ENCODE data around the gene TAPBP. TPM values are rescaled to one million over a fixed set of nuclear protein-coding genes. Genes with fewer than 3 reads are reported as not detected.

The TAPBP gene
- total RNA-seq, 2 donors from 2014 or later, result 50.3 to 108 TPM

DNA sequence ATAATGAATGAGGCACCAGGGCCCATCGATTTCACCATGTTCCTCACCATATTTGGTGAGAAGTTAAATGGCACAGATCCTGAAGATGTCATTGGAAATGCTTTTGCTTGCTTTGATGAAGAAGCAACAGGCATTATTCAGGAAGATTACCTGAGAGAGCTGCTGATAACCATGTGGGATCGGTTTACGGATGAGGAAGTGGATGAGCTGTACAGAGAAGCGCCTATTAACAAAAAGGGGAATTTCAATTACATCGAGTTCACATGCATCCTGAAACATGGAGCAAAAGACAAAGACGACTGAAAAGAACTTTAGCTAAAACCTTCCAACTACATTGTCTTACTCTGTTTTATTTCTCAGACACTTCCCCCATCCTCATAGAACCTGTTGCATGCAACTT, 25.3 kb upstream of the TAPBP start:
- no peaks in the 10 kb centered on the region for H3K36me3 ChIP-seq (replicated peaks in 1 of 2; ENCODE audit: insufficient read depth in 1 of 2, low read depth in 2 of 2)
- no peaks in the 10 kb centered on the region for H3K4me1 ChIP-seq
- no peaks in the 10 kb centered on the region for H3K27me3 ChIP-seq
- WGBS, 2 donors, result 63 to 68% methylated on average over 6 of the region's 6 CpGs
- TF ChIP-seq, protein P1, sequence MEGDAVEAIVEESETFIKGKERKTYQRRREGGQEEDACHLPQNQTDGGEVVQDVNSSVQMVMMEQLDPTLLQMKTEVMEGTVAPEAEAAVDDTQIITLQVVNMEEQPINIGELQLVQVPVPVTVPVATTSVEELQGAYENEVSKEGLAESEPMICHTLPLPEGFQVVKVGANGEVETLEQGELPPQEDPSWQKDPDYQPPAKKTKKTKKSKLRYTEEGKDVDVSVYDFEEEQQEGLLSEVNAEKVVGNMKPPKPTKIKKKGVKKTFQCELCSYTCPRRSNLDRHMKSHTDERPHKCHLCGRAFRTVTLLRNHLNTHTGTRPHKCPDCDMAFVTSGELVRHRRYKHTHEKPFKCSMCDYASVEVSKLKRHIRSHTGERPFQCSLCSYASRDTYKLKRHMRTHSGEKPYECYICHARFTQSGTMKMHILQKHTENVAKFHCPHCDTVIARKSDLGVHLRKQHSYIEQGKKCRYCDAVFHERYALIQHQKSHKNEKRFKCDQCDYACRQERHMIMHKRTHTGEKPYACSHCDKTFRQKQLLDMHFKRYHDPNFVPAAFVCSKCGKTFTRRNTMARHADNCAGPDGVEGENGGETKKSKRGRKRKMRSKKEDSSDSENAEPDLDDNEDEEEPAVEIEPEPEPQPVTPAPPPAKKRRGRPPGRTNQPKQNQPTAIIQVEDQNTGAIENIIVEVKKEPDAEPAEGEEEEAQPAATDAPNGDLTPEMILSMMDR (IDR thresholded peaks at IDR 0.05), result no peak
- no peak for TF ChIP-seq POLR2A (IDR thresholded peaks at IDR 0.05)
- H3K4me3 ChIP-seq, result no peak overlapping the region
- intact Hi-C loops (cut with DNase I), result no loop called here
- DNase-seq, result no peak
- H3K27ac ChIP-seq, result no peak overlapping the region
- H3K9me3 ChIP-seq, result no peaks in the 10 kb centered on the region
- no peak for ATAC-seq

DNA sequence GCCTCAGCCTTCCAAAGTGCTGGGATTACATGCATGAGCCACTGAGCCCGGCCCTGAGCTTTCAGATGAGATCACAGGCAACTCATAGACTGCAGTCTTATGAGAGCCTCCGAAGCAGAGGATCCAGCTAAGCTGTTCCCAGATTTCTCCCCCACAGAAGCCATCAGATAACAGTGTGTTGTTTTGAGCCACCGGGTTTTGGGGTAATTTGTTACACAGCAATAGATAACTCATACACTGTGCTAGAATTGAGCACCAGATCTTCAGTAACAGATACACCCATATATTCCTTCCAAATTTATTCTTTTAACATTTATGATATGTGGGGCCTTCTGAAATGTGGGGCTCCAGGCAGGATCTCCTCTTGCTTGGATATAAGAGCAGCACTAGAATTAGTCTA, 22.6 kb upstream of the TAPBP start:
- Histone ChIP-seq H3K36me3 (replicated peaks in 1 of 2; ENCODE audit: insufficient read depth in 1 of 2, low read depth in 2 of 2) (no peaks in the 10 kb centered on the region), H3K4me3 (no peak overlapping the region), H3K4me1 (no peaks in the 10 kb centered on the region), H3K27ac (no peak overlapping the region), H3K9me3 (no peaks in the 10 kb centered on the region), H3K27me3 (no peaks in the 10 kb centered on the region)
- WGBS, 2 donors, result 63 to 84% methylated on average over 2 to 3 of the region's 3 CpGs
- ATAC-seq (no peak), DNase-seq (no peak)
- TF ChIP-seq, protein P1 (IDR thresholded peaks at IDR 0.05), result no peak
- TF ChIP-seq POLR2A (IDR thresholded peaks at IDR 0.05), result no peak
- intact Hi-C loops (cut with DNase I), result no loop called here

DNA sequence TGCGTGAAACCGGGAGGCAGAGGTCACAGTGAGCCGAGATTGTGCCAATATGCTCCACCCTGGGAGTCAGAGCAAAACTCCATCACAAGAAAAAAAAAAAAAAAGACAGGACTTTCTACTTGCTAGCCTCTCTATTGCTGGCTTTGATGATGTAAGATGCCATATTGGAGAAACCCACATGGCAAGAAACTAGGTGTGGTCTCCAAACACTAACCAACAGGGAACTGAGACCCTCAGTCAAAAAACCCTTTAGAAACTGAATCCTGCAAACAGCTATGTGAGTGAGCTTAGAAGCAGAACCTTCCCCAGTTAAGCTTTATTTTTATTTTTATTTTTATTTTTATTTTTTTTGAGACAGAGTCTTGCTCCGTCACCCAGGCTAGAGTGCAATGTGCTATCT, 22.0 kb upstream of the TAPBP start:
- Histone ChIP-seq H3K36me3 (replicated peaks in 1 of 2; ENCODE audit: insufficient read depth in 1 of 2, low read depth in 2 of 2) (no peaks in the 10 kb centered on the region), H3K4me1 (no peaks in the 10 kb centered on the region), H3K27me3 (no peaks in the 10 kb centered on the region), H3K27ac (no peak overlapping the region), H3K4me3 (no peak overlapping the region), H3K9me3 (no peaks in the 10 kb centered on the region)
- WGBS, 2 donors, result 71 to 82% methylated on average over 4 of the region's 4 CpGs
- TF ChIP-seq, protein P1 (IDR thresholded peaks at IDR 0.05), result no peak
- no peak for TF ChIP-seq POLR2A (IDR thresholded peaks at IDR 0.05)
- no peak for ATAC-seq
- DNase-seq, result no peak
- intact Hi-C loops (cut with DNase I), result no loop called here

DNA sequence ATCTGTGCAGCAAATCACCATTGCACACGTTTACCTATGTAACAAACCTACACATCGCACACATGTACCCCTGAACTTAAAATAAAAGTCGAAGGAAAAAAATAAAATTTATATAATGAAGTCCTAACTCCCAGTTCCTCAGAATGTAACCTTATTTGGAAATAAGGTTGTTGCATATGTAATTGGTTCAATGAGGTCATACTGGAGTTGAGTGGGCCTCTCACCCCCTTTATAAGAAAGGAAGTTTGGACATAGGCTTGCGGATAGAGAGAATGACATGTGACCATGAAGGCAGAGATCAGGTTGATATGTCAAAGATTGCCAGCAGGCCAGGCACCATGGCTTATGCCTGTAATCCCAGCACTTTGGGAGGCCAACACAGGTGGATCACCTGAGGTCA, 19.8 kb upstream of the TAPBP start:
- intact Hi-C loops (cut with DNase I), result no loop called here
- no peak for DNase-seq
- Histone ChIP-seq H3K4me1 (no peaks in the 10 kb centered on the region), H3K27me3 (no peaks in the 10 kb centered on the region), H3K36me3 (replicated peaks in 1 of 2; ENCODE audit: insufficient read depth in 1 of 2, low read depth in 2 of 2) (no peaks in the 10 kb centered on the region), H3K27ac (no peak overlapping the region), H3K4me3 (no peak overlapping the region), H3K9me3 (no peaks in the 10 kb centered on the region)
- ATAC-seq, result no peak
- TF ChIP-seq POLR2A (IDR thresholded peaks at IDR 0.05), result no peak
- TF ChIP-seq, protein P1 (IDR thresholded peaks at IDR 0.05), result no peak
- WGBS, 2 donors, result 80 to 82% methylated on average over 4 of the region's 4 CpGs

DNA sequence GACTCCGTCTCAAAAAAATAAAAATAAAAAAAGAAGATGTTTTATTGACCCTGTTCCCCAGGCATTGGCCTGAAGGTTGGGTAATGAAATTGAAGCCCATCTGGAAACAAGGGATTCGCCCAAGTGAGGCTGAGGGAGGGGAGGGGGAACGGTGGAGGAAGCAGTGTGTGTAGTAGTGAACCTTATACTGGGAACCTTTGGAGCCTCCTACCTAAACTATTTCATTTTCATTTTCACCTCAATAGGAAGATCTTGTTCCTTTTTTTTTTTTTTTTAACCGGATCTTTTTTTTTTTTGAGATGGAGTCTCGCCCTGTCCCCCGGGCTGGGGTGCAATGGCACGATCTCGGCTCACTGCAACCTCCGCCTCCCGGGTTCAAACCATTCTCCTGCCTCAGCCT, 16.9 kb upstream of the TAPBP start:
- TF ChIP-seq, protein P1 (IDR thresholded peaks at IDR 0.05), result no peak
- no peak for TF ChIP-seq POLR2A (IDR thresholded peaks at IDR 0.05)
- no peak for DNase-seq
- no peak overlapping the region for H3K4me3 ChIP-seq
- no peak for ATAC-seq
- intact Hi-C loops (cut with DNase I), result no loop called here
- H3K36me3 ChIP-seq (replicated peaks in 1 of 2; ENCODE audit: insufficient read depth in 1 of 2, low read depth in 2 of 2), result no peaks in the 10 kb centered on the region
- H3K27me3 ChIP-seq, result no peaks in the 10 kb centered on the region
- H3K27ac ChIP-seq, result no peak overlapping the region
- no peaks in the 10 kb centered on the region for H3K9me3 ChIP-seq
- 82 to 83% methylated on average over 10 of the region's 10 CpGs for WGBS, 2 donors
- no peaks in the 10 kb centered on the region for H3K4me1 ChIP-seq
